GM18526 (cell line): Measurements from ENCODE around the gene RBM38.

ENCODE experiments used
- POLR2A ChIP-seq: IDR thresholded peaks from 3 replicates; pipeline ENCODE4 v1.6.1; 2011; ENCODE audit not compliant: insufficient read length; ENCODE audit errors: extremely low read depth

Gene RBM38

DNA sequence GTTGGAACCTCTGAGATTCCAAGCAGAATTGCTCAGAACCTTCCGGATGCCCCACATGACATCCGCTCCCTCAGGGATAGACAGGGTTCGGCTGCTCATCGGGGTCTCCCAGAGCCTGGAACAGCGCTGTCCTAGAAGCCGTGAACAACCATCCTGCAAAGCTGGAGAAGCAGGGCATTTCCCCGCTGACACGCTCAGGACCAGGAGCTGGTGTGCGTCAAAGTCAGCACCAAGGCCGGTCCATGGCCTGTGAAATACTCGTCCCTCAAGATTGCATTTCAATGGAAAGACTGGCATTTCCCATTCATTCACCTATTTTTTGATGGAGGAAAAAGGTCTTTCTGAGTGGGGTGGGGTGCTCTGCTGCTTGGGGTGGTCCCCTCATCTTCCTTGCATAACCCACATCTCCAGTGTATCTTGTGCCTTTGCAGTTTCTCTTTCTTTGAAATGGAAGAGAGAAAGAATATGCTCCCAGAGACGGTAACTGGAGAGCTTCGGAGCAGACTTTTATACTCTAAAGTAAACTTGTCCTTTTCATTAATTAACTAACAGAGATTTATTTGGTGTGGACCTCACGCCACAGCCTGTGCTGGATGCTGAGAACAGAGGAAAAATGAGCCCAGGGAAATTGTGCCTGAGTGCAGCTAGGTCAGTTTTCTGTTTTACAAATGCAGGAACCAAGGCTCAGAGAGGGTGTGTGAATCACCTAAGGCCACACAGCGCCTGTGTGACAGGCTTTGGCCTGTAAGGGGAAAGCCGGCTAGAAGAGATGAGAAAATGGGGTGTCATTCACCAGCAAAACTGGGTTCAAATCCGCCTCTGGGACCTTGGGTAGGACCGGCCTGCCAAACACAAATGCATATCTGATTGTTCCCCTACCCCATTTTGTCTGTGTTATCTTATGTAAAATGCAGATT, 52.4 kb downstream of the RBM38 start:
- TF ChIP-seq POLR2A, result no peak

- no peak for TF ChIP-seq POLR2A
These were observed 53.3 kb downstream of the RBM38 start for GRCh38 chr20:57444394-57445048.

GRCh38 chr20:57445298-57445697, 54.1 kb downstream of the RBM38 start:
- no peak for TF ChIP-seq POLR2A

- TF ChIP-seq POLR2A, result no peak
These were observed 54.6 kb downstream of the RBM38 start for GRCh38 chr20:57445774-57446173.

DNA sequence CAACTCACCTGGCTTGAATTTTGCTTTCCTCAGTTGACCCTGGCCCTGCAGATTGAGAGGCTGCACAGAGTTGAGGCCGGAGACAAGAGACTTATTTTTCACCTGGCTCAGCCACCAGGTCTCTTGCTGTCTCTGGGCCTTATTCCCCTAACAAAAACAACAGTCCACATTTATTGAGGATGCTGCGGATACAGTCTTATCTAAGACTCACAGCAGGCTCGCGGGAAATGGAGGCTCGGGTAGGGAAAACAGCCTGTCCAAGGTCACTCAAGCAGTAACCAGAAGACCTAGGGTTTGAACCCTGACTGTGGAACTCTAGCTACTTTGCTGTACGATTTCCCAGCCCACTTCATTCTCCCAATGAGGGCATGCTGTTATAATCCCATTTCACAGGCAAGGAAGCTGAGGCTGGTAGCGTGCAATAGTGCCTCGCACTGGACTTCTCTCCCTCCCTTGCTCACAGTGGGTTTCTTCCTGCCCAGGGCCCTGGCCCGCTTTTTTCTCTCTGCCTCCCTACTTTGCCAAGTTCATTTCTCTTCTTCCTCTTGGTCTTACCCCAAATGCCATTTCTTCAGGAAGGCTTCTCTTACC, 57.7 kb downstream of the RBM38 start:
- no peak for TF ChIP-seq POLR2A

GRCh38 chr20:57449398-57450354, 58.5 kb downstream of the RBM38 start:
- no peak for TF ChIP-seq POLR2A

GRCh38 chr20:57450419-57450818, 59.2 kb downstream of the RBM38 start:
- peak; percentile 34 for TF ChIP-seq POLR2A

DNA sequence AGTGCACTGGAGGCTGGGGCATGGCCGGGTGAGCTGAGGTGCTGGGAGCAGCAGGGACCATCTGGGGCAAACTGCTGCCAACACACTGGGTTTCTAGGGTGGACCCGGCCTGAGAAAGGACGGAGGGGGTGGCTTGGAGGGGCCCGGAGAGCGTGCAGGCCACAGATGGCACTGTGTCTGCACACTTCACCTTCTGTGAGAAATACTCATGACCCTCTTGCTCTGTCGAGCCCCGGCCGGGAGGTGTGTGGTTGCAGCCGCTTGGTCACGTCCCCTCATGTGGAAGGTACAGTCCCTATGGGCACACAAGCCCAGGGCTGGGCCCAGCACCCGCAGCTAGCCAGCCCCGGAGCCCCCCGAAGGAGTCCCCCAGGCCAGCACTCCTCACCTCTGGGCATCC, 59.7 kb downstream of the RBM38 start:
- TF ChIP-seq POLR2A, result no peak

DNA sequence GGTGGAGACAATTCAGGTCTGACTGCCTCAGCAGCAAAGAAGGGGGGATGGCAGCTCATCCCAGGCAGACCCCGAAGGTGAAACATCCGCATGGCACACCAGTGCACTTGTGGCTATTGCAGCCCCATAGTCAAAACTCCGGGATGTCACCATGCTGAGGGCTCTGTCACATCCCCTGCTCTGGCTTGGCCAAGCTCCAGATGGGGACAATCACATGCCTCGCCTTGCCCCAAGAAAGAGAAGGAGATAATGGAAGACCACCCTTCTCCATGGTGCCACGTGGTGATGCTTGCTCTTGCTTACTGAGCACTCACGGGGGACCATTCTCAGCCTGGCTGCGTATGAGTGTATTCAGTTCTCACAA, 60.2 kb downstream of the RBM38 start:
- TF ChIP-seq POLR2A, result no peak

- no peak for TF ChIP-seq POLR2A
These were observed 60.8 kb downstream of the RBM38 start for GRCh38 chr20:57451795-57452661.

DNA sequence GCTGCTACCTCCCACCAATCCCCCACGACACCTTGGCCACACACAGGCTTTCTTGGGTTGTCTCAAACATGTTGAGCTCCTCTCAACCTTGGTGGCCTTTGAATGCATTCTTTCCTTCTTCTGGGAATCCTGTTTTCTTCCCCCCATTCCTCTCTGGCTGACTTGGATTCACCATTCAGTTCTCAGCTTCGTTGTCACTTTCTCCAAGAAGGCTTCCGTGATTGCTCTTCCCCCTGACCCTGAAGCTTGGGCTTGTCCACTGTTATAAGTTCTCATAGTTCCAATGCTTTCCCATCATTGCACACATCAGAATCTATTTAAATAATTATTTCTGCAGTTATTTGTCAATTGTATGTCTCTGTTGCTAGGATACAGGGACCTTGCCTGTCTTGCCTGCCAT, 64.2 kb downstream of the RBM38 start:
- no peak for TF ChIP-seq POLR2A

GRCh38 chr20:57456116-57456515, 64.9 kb downstream of the RBM38 start:
- no peak for TF ChIP-seq POLR2A

DNA sequence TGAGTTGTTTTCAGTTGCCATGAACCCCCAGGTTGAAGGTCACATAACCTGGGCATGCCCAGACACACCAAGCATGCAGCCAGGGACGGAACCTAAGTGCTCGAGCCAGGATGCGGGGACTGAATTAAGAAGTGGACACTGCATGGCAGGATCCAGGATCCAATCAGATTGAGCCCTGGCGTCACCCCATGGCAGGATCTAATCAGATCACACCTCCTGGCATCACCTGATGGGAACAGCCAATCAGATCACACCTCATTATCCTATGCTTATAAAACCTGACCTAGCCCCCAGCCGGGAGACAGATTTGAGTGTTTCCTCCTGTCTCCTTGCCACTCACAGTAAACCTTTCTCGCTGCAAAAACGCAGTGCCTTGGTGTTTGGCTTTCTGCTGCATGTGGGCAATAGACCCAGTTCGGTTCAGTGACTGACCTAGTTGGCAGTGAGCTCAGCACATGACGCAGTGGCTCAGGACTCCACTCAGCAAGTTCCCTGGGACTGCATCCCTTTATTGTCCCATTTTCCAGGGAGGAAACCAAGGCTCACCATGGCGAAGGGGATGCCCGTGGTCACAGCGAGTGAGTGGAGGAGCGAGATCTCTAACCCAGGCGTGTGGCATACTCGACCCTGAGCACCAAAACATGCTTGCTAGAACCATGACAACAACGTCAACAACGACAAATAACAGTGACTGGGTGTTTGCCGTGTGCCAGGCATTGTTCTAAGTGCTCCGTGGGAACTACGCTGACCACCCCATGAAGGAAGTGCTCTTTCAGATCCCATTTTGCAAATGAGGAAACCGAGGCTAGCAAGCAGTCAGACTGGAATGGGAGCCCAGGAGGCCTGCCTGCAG, 66.3 kb downstream of the RBM38 start:
- no peak for TF ChIP-seq POLR2A

DNA sequence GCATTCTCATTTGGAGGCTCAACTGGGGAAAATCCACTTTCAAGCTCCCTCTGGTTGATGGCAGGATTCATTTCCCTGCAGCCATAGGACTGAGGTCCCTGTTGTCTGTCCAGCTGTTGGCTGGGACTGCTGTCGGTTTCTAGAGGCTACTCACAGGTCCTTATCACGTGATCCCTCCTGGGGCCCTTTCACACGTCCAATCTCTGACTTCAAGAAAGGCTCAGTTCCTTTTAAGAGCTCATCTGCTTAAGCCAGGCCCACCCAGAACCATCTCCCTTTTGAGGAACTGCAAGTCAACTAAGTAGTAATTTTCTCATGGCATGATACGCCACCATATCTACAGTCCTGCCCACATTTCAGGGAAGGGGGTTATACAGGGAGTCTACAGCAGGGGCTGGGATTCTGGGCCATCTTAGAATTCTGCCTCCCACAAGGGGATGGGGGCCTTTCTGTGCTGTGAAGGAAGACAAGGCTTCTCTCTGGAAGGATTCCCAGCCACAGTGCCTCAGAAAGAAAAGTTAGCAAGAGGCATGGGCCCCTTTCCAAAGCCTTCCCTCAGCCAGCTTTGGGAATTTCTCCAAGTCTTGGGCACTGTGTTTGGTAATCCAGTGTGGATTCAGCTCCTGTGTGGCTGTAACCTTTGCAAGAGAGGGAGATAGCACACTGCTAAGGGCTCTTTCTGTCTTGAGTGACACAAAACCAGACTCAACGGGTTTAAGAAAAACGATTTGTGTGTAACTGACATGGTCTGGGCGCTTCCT, 67.4 kb downstream of the RBM38 start:
- no peak for TF ChIP-seq POLR2A
